ENCODE measurements around the gene GJC1. TPM values are rescaled to one million over a fixed set of nuclear protein-coding genes. Genes with fewer than 3 reads are reported as not detected.
A peak's percentile ranks its signal among the peaks of the same experiment; 100 is the strongest.
"Not testable (repeated sequence)": the region's sequence is repeated elsewhere in the genome, so short reads cannot be mapped to it uniquely, and the experiment has no call there.

The GJC1 gene
- total RNA-seq, 1 donor from 2014 or later, result 18.6 TPM

- ATAC-seq; DNase-seq; intact Hi-C loops (cut with micrococcal nuclease): not testable (repeated sequence)
These were observed 21.3 kb downstream of the GJC1 start for GRCh38 chr17:44808656-44809388.

- DNase-seq, result no peak
- intact Hi-C loops (cut with micrococcal nuclease), result no loop called here
These were observed 21.9 kb downstream of the GJC1 start for GRCh38 chr17:44808156-44808555.

DNA sequence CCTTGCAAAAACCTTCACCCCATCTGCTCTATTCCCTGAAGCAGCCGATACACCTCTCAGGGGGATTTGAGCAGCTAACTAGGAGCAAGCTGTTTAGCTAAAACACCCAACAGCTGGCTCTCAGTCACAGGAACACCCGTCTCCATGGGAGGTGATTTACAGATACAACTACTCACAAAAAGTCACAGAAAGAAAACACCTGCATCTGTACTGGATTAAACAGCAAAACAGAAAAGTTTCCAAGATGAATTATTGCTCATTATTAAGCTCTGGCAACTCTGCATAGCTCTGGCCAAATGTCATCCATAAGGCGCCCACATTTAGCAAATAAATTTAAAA is 22.3 kb downstream of the GJC1 start:
- no peak for DNase-seq
- no peak for ATAC-seq
- intact Hi-C loops (cut with micrococcal nuclease), result no loop called here

More at GRCh38 chr17:44808156-44808555, 21.9 kb downstream of the GJC1 start:
- ATAC-seq, result no peak

GRCh38 chr17:44807093-44807816 is 22.8 kb downstream of the GJC1 start:
- intact Hi-C loops (cut with micrococcal nuclease), result no loop called here
- DNase-seq (no peak), ATAC-seq (no peak)

GRCh38 chr17:44804302-44805089 is 25.6 kb downstream of the GJC1 start:
- DNase-seq, result peak; percentile 72
- ATAC-seq, result peak; percentile 89
- intact Hi-C loops (cut with micrococcal nuclease), result no loop called here

- intact Hi-C loops (cut with micrococcal nuclease), result no loop called here
- ATAC-seq, result peak; percentile 37
- DNase-seq, result no peak
These were observed 28.2 kb downstream of the GJC1 start for GRCh38 chr17:44801880-44802279.

- DNase-seq (no peak), ATAC-seq (peak; percentile 62)
- intact Hi-C loops (cut with micrococcal nuclease), result no loop called here
These were observed 31.7 kb downstream of the GJC1 start for GRCh38 chr17:44798356-44798755.

GRCh38 chr17:44797802-44798201 is 32.3 kb downstream of the GJC1 start:
- DNase-seq (no peak), ATAC-seq (peak; percentile 57)
- intact Hi-C loops (cut with micrococcal nuclease), result no loop called here

DNA sequence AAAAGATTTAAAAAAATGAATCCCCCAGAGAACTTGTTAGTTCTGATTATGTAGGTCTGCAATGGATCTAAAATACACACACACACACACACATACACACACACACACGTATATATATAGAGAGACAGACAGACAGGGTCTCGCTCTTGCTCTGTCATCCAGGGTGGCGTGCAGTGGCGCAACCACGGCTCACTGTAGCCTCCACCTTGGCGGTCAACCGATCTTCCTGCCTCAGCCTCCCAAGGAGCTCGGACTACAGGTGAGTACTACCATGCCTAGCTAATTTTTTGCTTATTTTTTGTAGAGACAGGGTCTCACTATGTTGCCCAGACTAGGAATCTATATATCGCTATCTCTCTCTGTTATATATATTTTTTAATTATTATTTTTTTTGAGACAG is 33.4 kb downstream of the GJC1 start:
- ATAC-seq (no peak), DNase-seq (no peak)
- intact Hi-C loops (cut with micrococcal nuclease), result no loop called here

GRCh38 chr17:44795928-44796327 is 34.2 kb downstream of the GJC1 start:
- intact Hi-C loops (cut with micrococcal nuclease), result no loop called here
- DNase-seq (no peak), ATAC-seq (no peak)

DNA sequence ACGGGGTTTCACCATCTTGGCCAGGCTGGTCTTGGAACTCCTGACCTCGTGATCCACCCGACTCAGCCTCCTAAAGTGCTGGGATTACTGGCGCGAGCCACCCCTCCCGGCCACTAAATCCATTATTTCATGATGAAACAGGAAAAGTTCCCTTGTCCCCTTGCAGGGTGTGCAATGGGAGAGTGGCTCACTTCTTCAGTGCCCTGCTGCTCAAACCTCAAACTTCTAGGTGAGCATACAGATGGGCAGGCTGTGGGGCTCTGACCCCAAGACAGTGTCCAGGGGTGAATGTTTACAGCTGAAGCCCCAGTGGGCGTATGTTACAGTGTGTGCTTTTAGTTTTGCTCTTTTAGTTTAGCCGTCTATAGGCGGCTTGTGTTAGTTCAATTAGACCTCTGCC is 34.7 kb downstream of the GJC1 start:
- DNase-seq (no peak), ATAC-seq (no peak)
- intact Hi-C loops (cut with micrococcal nuclease), result no loop called here

DNA sequence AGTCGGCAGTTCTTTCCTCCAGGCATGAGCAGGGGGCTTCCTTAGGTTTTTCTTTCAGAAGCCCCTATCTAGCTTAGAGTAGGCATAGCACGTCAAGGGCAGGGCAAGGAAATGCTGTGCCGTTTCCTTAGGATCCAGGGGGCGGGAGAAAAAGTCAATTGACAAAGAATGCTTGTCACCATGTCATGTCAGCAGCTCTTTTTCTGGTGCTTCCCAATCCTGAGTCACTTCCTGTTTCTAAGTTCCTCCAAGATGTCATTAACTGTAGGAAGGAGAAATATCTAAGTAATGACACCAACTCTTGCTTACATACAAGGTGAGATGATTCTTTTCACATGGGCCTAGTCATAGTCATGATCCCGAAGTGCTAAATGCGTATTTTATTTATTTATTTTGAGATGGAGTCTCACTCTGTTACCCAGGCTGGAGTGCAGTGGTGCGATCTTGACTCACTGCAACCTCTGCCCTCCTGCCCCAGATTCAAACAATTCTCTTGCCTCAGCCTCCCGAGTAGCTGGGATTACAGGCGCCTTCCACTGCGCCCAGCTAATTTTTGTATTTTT is 35.2 kb downstream of the GJC1 start:
- DNase-seq, result no peak

GRCh38 chr17:44793885-44794842 is 35.9 kb downstream of the GJC1 start:
- no peak for DNase-seq
- intact Hi-C loops (cut with micrococcal nuclease), result no loop called here

More for the DNA sequence above, 35.2 kb downstream of the GJC1 start:
- ATAC-seq, result peak; percentile 24
- intact Hi-C loops (cut with micrococcal nuclease), result no loop called here

DNA sequence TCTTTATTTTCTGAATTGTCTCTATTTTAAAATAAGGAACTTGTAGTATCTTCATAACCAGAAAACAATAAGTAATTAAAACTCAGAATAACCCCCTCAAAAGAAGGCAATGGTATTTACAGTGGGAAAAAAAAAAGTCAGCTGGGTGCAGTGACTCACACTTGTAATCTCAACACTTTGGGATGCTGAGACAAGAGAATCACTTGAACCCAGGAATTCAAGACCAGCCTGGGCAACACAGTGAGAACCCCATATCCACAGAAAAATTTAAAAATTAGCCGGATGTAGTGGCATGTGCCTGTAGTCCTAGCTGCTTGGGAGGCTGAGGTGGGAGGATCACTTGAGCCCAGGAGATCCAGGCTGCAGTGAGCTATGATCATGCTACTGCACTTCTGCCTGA is 37.8 kb downstream of the GJC1 start:
- no peak for DNase-seq
- intact Hi-C loops (cut with micrococcal nuclease), result no loop called here
- ATAC-seq, result no peak

More at GRCh38 chr17:44793885-44794842, 35.9 kb downstream of the GJC1 start:
- ATAC-seq, result peak; percentile 58

DNA sequence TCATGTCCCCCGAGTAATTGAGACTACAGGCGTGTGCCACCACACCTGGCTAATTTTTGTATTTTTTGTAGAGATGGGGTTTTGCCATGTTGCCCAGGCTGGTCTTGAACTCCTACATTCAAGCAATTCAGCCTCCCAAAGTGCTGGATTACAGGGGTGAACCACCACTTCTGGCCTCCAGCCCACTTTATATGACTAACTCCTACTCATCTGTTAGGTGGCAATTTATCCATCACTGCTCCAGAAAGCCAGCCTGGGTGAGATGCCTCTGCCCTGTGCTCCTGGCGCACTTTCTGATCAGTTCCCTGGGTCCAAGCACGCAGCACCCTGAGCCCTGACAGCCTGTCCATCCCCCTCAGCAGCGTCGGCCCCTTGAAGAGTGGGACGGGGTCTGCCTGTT is 41.9 kb downstream of the GJC1 start:
- DNase-seq (no peak), ATAC-seq (no peak)
- intact Hi-C loops (cut with micrococcal nuclease), result no loop called here

- DNase-seq, result no peak
- peak; percentile 4 for ATAC-seq
- intact Hi-C loops (cut with micrococcal nuclease), result no loop called here
These were observed 42.7 kb downstream of the GJC1 start for GRCh38 chr17:44787271-44787940.

DNA sequence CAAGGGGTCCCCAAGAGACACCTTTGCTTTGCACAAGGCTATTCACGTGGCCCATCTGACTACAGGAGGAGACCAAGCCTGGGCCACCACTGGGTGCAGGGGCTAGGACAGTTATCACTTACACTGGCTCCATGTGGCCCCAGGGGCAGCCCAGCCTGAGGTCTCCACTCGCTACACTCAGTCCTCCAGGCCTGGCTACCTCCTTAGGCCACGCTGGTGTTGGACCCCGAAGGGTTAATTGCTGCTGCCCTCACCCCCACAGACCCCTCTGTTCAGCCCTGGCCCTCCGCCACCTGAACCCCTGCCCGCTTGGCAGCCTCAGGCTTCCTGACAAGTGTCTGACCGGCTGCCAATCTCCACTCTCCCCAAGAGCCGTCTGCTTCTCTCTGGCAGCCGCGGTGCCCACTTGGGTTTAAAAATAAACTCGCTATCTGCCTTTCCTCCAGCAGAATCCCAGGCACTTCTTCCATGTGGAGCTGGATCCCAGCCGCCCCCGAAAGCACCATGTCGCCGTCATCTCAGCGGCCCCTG is 43.5 kb downstream of the GJC1 start:
- intact Hi-C loops (cut with micrococcal nuclease), result no loop called here
- DNase-seq, result peak; percentile 78
- peak; percentile 87 for ATAC-seq

DNA sequence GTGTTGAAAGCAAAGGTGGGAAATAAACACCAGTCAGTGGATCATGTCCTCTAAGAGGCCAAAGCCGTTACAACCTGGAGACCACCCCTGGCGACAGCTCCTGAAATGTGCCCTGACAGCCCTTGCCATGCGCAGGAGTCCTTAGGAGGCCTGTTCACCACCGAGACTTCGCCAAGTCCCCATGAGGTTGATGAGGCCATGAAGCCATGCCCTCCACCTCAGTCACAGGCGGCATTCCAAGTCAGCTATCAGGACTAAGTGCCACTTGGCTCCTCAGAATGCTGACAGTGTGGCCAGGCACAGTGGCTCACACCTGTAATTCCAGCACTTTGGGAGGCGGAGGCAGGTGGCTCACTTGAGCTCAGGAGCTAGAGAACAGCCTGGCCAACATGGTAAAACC is 44.2 kb downstream of the GJC1 start:
- ATAC-seq, result peak; percentile 58

More for the DNA sequence above, 44.2 kb downstream of the GJC1 start:
- no peak for DNase-seq
- intact Hi-C loops (cut with micrococcal nuclease), result no loop called here
